SHP77 treated with DMSO at 0.1 percent for 48 hours (cell line): ENCODE measurements around the gene FAM13A.

Experiments used
- DNase-seq: peaks from one replicate; lab custom pipeline; 2025; lab: John Stamatoyannopoulos, UW

The FAM13A gene

DNA sequence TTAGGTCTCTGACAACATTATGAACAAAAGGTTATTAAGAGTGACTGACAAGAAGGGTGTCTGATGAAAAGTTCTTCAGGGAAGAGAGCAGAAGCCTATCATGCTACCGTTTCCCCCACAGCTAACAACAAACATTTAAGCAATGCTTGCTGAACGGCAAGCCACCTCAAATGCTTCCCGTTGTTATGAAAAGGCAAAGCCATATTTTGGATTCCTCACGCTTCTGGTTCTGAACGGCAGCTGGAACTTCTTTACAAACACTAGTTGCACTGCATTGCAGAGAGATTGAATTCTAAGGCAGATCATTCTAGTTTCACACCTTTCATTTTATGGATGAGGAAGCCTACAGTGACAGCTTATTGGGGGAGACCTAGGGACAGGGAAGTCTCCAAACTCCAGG is 310.8 kb downstream of the FAM13A start:
- DNase-seq, result no peak

DNA sequence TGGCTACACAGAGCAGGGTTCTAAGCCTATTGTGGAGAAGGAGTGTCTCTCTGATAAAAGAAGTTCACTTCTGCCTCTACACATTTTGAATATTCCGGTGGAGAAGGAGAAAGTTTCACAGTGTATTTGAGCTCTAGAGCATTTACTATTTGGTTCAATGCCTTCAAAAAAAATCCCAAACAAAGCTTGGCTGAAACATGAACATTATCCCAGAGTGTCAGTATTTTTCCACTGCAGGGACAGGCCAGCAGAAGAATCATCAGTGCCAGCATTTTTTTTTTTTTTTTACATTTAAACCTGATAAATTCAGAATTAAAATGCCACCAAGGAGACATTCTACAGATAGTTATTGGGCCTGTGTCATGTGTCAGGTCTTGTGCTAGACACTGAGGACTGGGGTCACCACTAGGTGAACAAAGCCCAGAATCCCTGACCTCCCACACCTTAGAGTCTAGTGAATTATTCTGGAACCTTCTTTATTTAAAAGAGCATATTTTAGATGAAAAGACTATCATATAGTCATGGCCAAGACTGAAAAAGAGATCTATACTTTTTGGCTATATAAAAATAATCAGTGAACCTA is 311.3 kb downstream of the FAM13A start:
- no peak for DNase-seq

DNA sequence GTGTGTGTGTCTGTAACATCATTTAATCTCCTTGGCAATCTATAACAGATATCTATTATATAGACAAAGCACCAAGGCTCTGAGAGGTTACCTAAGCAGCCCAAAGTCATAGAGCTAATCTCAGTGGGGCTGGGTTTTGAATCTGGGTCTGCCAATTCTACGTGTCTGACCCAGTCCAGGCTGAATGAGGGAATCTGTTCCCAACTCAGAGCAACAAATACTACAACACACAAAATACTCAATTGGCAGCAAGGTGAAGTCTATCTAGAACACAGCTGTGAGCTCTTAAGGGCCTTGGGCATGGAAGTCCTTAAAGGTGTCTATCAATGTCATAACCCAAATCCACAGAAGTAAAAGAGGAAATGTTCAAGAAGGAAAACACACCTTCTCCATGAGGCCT is 311.8 kb downstream of the FAM13A start:
- DNase-seq, result no peak

- DNase-seq, result no peak
These were observed 312.4 kb downstream of the FAM13A start for GRCh38 chr4:88744609-88745008.

DNA sequence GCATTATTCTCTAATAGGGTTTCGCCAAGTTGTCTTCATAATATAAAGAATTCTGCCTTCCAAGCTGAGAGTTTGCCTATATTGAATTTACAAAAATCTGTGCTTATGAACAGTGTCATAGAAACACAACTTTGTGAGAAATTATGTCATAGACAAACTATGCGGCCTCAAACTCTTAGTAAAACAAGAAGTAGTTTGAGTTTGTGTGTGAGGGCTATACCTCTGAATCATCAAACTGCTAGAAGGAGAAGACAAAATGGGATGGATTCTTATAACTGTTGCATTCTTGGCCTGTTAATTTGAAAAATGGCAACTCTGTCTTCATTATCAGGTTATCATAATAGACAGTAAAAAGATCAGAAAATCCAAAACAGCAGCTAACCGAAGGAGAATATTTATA is 313.3 kb downstream of the FAM13A start:
- no peak for DNase-seq

DNA sequence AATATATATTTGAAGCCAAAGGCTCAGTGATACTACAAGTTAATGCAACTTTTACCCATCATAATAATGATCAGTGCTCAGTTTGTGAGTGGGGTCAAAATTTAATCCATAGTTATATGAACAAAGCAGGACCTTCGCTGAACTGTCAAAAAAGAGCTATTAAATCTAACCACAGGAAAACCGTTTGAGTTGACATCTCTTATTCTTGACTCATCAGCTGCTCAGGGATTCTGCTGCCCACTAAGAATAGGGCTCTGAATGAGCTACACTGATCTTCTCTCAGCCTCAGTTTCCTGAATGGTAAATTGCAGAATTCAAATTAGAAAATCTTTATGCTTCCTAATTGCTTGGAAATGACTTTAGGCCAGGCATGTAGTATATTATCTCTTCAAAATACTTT is 314.4 kb downstream of the FAM13A start:
- DNase-seq, result no peak

- DNase-seq, result no peak
These were observed 318.8 kb downstream of the FAM13A start for GRCh38 chr4:88738180-88738579.

GRCh38 chr4:88737307-88737941 is 319.6 kb downstream of the FAM13A start:
- DNase-seq, result no peak

- DNase-seq, result no peak
These were observed 320.7 kb downstream of the FAM13A start for GRCh38 chr4:88736264-88736663.

- DNase-seq, result no peak
These were observed 321.4 kb downstream of the FAM13A start for GRCh38 chr4:88735564-88735963.

DNA sequence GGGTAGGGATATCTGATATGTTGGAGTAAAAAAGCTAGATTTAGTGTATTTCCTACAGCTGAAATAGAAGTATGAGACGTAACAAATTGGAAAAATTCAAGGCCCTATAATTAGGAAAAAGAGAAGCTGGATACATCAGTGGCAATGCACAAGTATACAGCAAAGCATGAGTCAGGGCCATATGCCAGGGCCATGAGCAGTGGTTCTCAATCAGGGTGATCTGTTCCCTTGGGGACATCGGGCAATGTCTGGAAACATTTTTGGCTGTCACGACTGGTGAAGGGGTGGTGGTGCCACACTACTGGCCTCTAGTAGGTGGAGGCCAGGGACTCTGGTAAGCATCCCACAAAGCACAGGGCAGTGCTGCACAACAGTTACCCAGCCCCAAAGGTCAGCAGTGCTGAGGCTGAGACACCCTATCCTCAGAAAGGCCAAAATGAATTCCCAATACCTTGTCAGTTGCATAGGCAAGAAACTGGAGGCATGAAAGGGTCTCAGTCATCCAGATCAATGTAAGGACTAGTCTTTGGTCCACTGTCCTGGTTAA is 322.5 kb downstream of the FAM13A start:
- no peak for DNase-seq

GRCh38 chr4:88732714-88733368 is 324.1 kb downstream of the FAM13A start:
- DNase-seq, result no peak

DNA sequence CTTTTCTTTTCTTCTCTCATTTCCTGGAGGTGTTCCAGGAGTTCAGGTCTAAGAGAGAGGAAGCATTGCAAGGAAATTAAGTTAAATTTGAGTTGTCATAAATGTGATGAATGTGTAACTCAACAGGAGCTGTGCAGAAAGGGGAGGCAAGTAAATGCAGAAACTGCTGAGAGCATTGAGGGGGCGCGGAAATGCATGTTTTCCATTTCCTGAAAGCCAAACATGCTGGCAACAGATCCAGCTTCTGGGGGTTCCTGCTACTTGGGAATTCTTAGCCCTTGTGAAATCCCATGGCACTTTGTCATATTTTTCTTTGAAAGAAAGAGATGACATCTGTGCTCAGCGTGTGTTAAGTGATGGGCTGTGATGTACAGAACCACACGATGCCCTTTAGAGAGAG is 325.6 kb downstream of the FAM13A start:
- no peak for DNase-seq

- no peak for DNase-seq
These were observed 326.2 kb downstream of the FAM13A start for GRCh38 chr4:88730811-88731210.

DNA sequence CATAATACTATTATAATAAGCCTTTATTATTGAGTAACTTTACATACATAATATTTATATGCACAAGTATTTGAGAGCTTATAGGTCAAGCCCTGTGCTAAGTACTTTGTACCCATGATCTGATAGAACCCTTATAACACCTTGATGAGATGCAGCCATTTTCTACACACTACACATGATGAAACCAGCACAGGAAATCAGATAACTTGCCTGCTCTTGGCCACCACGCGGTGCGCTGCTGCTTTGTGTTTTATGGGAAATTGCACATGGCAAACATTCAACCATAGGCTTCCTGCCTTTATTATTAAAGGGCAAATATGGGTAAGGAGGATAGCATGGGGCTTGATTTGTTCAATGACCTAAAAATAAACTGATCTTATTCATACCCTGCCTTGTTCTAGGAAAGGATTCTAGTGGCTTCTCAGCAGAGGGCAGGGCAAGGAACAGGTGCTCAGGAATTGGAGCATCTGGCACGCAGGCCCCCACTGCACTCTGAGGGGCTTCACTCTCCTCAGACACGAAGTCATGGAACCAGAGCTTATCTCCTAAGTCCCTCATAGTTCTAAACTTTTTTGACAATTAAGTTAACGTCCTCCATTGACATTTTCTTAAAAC is 327.7 kb downstream of the FAM13A start:
- DNase-seq, result no peak

GRCh38 chr4:88728146-88728545 is 328.8 kb downstream of the FAM13A start:
- DNase-seq, result no peak

- no peak for DNase-seq
These were observed 331.0 kb downstream of the FAM13A start for GRCh38 chr4:88725986-88726385.

GRCh38 chr4:88725143-88725542 is 331.8 kb downstream of the FAM13A start:
- DNase-seq, result no peak

DNA sequence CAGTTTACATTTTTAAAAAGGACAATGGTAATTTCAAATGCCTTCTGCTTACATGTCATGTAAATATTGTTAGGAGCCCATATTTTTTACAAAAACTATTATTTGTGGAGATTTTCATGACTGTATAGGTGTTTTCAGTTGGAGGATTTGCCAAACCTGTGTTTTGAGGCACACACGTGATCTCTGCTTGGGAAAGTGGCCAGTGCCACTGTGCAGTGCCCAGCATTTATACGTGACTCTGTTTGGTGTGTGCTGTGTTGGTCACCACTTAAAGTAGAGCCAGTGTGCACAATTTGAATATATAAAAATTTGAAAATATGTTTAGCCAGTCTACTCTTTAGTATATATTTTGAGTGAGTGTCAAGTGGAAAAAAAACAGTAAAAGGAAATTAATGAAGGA is 332.6 kb downstream of the FAM13A start:
- DNase-seq, result no peak

- no peak for DNase-seq
These were observed 334.2 kb downstream of the FAM13A start for GRCh38 chr4:88722828-88723227.

- DNase-seq, result no peak
These were observed 334.7 kb downstream of the FAM13A start for GRCh38 chr4:88722276-88722780.
